Tongue (tissue), 2 donors: ENCODE results near the gene HINFP. TPM values are rescaled to one million over a fixed set of nuclear protein-coding genes. Genes with fewer than 3 reads are reported as not detected.
A peak's percentile ranks its signal among the peaks of the same experiment; 100 is the strongest.
"Not testable (repeated sequence)": the region's sequence is repeated elsewhere in the genome, so short reads cannot be mapped to it uniquely, and the experiment has no call there.

ENCODE experiments used
- DNase-seq: peaks from one replicate; pipeline ENCODE4 v3.0.0-alpha.2; 2015
- total RNA-seq: library from RNA; depleted of rRNA; stranded (reverse); fragments of >200 nt; gene quantifications from one replicate; pipeline ENCODE4 v1.2.3, GENCODE V29; 2014

Gene HINFP
- total RNA-seq, 1 donor from 2014 or later, result 14.7 TPM

DNA sequence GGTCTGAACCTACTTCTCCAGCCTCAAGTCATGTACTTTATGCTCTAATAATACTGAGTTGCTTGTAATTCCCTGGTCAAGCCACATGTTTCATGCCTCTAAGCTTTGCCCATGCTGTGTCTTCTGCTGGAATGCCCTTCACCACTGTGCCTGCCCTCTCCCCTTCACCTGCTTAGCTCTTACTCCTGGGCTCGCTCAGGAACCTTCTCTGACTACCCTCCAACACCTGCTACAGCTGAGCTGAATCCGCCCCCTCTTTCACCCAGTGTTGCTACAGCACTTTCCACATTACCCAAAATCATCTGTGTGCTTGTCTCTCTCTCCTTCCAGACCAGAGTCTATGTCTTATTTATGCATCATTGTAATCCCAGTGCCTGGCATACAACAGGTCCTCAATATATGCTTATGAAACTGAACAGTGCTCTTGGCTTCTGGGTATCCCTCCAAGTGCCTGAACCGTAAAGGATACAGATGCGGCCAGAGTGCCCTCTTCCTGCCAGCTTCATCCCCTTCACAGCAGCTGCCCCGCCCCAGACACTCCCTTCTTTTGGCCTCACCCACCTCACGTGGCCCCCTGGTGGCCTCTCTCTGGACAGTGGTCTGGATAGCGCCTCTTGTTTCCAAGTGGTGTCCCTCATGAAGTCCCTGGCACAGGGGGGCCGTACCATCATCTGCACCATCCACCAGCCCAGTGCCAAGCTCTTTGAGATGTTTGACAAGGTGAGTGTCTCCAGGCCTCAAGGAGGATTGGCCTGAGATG is 34.5 kb downstream of the HINFP start:
- DNase-seq, result no peak

DNA sequence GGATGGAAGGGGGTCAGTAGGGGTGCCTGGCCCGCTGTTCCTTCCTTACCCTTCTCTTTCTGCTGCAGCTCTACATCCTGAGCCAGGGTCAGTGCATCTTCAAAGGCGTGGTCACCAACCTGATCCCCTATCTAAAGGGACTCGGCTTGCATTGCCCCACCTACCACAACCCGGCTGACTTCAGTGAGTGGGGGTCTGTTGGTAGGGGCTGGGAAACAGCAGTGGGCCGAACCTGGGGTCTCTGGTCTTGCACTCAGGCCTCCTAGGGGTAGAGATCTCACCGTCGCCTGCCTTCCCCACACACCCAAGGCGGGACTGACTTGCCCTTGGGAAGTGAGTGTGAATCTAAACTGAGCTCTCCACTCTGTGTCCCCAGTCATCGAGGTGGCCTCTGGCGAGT is 35.1 kb downstream of the HINFP start:
- no peak for DNase-seq

DNA sequence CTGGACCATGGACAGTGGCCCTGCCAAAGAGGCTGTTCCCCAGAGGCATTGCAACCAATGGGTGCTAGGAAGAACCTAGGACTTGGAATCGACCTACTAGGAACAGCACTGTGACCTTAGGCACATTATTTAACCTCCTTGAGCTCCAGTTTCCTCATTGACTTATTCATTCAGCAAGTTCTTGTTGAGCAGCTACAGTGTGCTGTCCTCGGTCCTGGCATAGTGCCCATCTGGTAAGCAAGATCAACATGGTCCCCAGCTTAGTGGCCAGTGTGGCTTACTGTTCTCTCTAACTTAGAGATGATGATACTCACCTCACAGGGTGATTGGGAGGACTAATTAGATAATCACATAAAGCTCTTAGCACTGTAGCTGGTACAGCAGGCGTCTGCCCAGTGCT is 35.7 kb downstream of the HINFP start:
- no peak for DNase-seq

DNA sequence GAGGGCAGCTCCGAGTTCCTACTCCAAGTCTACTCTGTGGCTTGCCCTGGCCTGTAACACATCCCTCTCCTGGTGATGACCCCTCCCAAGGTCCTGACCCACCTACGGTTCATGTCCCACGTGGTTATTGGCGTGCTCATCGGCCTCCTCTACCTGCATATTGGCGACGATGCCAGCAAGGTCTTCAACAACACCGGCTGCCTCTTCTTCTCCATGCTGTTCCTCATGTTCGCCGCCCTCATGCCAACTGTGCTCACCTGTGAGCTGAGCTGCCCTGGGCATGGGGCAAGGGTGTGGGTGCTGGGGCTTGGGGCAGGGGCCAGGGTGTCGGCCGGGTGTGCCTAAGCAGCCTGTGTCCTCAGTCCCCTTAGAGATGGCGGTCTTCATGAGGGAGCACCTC is 37.1 kb downstream of the HINFP start:
- no peak for DNase-seq

DNA sequence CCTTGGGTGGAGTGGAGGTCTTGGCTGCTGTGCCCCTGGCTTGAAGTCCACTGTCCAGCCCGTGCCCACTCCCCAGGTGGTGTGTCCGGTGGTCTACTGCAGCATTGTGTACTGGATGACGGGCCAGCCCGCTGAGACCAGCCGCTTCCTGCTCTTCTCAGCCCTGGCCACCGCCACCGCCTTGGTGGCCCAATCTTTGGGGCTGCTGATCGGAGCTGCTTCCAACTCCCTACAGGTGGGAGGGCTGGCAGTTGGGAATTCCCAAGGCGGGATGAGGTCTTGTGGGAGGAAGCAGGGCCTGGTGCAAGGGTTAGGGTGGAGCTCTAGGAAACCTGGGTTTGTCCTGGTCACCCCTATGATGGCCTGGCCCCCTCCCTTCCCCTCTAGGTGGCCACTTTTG is 38.8 kb downstream of the HINFP start:
- no peak for DNase-seq

DNA sequence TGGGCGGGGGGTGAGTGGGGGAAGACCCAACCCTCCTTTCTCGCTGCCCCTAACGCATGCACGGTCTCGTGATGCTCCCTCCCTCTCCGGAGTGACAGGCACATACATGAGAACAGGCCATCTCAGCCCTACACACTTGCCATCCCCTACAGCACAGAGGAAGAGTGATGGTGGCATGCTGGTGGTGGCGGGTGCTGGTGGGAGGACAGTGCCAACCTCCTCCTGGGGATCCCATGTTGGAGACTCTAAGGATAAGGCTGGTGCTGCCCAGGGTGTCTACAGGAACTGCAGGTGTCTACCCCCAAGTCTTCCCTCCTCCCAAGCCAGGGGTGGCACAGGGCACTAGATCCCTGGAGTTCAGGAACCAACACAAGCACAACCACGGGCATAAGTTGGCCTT is 40.5 kb downstream of the HINFP start:
- DNase-seq, result no peak

DNA sequence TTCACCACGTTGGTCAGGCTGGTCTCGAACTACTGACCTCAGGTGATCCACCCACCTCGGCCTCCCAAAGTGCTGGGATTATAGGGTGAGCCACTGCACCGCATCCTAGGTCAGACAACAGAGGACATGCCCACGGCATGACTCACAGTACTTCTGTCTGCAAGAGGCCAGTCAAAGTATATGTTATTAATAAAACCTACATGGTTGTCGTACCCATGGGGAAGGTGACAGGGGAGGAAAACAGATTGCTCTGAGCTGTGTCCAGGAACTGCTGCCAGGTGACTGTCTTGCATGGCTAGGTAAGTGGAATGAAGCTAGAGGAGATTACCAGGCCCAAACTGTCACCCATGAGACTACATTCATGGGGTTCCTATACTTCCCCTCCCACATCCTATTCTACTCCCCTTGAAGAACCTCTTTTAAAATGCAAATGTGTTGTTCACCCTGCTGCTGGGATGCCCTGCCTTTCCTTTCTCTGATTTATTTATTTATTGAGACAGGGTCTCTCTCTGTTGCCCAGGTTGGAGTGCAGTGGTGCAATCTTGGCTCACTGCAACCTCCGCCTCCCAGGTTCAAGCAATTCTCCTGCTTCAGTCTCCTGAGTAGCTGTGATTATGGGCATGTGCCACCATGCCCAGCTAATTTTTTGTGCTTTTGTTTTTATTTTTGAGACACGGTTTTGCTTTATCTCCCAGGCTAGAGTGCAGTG is 45.1 kb downstream of the HINFP start:
- no peak for DNase-seq

DNA sequence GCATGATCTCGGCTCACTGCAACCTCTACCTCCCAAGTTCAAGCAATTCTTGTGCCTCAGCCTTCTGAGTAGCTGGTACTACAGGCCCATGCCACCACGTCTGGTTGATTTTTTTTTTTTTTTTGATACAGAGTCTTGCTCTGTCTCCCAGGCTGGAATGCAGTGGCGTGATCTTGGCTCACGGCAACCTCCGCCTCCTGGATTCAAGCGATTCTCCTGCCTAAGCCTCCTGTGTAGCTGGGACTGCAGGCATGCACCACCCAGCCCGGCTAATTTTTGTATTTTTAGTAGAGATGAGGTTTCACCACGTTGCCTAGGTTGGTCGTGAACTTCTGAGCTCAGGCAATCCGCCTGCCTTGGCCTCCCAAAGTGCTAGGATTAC is 45.7 kb downstream of the HINFP start:
- not testable (repeated sequence) for DNase-seq

DNA sequence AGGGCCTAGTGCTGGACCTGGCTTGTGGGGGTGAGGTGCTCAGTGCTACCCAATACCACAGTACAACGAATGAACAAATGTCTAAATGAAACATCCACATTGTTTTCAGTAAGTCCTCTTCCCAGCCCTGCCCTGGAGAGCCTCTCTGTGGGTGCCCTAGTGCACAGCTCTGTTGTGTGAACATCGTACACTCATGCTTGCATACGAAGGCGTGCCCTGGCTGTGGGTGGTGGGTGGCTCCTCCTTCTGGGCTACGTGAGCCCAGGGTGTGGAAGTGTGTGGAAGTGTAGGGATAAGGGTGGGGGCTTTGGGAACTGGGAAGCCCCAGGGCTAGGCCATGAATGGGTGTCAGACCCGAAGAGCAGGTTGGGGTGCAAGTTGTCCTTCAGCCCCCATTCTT is 46.6 kb downstream of the HINFP start:
- no peak for DNase-seq

DNA sequence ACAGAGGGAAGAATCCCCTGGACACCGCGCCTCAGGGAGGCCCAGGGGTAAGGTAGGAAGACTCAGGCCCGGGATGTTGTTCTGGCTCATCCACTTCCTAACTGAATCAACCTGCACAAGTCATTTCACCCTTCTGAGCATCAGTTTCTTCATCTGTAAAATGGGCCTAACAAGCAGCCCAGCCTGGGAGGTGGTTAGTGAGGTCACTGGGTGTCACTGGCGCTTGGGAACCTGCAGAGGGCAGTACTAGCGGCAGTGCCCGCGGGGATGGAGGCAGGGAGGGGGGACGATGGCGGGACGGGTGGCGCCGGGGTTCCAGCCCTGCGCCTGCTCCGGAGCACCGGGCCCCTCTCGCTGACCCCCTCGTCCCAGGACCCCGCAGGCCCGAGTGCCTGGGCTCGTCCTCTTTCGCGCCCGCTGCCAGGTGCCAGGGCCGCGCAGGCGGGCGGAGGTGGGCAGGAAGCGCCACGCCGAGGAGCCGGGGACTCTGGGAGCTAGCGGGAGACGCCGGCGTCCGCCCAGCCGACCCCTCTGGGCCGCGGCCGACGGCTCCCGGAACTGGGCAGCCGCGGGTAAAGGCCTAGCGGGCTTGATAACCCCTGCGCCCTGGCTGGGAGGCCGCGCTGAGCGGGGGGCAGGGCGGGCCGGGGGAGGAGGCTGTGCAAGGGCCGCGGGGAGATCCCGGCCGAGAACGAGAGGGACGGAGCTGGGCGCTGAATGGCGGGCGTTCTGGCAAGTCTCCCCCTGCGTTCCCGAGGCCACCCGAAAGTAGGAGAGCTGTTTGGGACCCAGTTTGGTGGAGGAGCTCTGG is 47.3 kb downstream of the HINFP start, which contains the start of gene NLRX1:
NLRX1 (plus strand) TSS at position 255 of the 811 bp plus-strand sequence. CDS start 2,679 bp downstream, outside the sequence.
- peak; percentile 93 for DNase-seq

DNA sequence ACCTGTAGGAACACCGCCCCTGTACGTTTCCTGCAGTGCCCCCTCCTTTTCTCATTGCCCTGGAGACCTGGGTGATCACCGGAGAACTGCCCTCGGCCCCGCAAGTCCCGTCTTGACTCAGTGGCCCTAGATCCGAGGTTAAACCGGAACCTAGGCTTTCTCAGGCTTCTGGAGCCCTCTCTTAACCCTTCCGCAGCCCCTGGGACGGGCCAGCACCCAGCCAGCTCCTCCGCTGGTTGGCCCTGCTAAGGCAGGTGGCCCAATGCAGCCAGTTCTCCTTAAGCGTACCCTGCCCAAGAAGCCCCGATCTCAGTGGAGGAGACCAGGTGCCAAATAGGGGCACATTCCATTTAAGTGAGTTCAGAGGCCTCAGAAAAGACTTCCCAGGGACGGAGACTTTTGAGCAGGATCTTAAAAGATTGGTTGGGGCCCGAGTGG is 47.9 kb downstream of the HINFP start:
- peak; percentile 74 for DNase-seq

DNA sequence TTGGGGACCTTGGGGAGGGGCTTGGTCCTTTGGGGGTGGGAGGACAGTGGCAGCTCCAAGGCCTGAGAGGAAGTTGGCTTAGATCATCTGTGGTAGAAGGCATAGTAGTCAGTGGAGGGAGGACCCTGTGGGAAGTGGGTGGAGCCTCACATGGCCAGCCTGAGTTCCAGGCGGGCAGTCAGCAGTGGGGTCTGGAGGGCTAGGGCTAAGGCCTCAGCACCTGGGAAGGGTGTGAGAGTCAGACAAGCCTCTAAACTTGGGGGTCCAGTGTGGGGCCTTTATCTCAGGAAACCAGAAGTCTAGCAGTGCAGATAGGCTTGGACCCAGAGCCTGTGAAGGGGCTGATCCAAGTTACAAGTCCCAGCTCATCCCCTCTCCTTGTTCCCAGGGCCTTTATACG is 51.1 kb downstream of the HINFP start:
- DNase-seq, result no peak

DNA sequence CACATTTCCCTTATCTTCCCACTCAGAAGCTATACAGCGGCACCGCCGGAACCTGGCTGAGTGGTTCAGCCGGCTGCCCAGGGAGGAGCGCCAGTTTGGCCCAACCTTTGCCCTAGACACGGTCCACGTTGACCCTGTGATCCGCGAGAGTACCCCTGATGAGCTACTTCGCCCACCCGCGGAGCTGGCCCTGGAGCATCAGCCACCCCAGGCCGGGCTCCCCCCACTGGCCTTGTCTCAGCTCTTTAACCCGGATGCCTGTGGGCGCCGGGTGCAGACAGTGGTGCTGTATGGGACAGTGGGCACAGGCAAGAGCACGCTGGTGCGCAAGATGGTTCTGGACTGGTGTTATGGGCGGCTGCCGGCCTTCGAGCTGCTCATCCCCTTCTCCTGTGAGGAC is 52.1 kb downstream of the HINFP start:
- no peak for DNase-seq

DNA sequence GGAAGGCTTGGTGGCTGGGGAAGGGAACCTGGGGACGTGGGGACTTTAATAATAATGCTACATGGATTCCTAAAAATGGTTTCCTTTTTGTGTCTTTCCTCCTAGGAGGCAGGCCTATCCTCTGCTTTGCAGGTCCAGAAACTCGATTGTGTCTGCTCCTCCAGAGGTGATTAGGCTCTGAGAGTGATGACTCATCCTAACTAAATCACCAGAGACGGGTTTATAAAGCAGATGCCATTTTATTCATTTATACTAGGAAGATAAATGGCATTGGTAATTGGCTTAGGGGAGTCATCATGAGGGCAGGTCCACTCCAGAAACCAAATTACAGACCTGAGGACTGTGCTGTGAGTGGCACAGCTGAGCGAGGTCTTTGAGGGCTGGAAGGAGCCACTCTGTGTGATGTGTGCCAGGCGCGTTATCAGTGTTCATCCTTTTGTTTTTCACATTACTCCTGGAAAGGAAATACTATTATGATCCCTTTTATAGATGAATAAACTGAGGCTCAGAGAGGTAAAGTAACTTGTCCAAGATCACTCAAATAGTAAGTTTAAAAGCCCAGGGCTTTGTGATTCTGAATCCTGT is 54.2 kb downstream of the HINFP start:
- no peak for DNase-seq

DNA sequence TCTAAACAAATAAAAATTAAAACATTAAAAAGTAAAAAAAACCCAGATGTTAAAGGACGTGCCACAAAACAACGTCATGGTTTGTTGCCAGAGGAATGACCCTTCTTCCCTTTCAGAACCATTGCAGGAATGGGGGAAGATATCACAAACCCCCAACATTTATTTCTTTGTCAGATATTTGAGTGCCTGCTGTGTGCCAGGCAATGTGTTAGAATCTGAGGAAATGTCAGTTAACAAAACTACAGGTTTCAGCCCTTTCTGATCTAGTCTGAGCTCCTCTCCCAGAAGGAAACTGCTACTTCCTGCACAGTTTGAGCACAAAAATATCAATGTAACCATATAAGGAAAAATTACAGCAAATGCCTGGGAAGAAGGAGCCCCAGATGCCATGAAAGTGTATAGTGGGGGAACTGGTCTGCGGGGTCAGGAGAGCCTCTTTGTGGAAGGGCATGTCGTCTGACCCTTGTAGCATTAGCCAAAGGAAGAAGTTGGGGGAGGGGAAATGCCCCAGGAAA is 56.8 kb downstream of the HINFP start:
- DNase-seq, result no peak

DNA sequence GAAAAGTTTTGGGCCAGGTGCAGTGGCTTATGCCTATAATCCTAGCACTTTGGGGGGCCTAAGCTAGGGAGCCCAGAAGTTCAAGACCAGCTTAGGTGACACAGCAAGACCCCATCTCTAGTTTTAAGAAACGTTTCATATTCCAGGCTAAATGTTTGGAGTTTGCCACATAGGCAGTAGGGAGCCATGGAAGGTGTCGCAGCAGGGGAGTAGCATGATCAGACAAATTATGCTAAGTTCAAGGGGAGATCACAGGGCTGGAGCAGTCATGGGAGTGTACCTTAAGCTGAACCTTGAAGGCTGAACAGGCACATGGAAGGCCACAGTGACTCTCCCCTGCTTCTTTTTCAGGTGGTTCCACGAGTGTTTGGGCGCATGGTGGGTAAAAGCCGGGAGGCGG is 58.0 kb downstream of the HINFP start:
- DNase-seq, result no peak

DNA sequence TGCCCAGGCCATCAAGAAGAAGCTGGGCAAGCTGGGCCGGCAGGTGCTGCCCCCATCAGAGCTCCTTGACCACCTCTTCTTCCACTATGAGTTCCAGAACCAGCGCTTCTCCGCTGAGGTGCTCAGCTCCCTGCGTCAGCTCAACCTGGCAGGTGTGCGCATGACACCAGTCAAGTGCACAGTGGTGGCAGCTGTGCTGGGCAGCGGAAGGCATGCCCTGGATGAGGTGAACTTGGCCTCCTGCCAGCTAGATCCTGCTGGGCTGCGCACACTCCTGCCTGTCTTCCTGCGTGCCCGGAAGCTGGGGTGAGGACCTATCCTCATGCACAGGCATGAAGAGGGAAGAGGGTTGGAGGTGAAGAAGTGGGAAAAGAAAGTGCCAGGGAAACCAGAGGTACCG is 58.6 kb downstream of the HINFP start:
- DNase-seq, result no peak

DNA sequence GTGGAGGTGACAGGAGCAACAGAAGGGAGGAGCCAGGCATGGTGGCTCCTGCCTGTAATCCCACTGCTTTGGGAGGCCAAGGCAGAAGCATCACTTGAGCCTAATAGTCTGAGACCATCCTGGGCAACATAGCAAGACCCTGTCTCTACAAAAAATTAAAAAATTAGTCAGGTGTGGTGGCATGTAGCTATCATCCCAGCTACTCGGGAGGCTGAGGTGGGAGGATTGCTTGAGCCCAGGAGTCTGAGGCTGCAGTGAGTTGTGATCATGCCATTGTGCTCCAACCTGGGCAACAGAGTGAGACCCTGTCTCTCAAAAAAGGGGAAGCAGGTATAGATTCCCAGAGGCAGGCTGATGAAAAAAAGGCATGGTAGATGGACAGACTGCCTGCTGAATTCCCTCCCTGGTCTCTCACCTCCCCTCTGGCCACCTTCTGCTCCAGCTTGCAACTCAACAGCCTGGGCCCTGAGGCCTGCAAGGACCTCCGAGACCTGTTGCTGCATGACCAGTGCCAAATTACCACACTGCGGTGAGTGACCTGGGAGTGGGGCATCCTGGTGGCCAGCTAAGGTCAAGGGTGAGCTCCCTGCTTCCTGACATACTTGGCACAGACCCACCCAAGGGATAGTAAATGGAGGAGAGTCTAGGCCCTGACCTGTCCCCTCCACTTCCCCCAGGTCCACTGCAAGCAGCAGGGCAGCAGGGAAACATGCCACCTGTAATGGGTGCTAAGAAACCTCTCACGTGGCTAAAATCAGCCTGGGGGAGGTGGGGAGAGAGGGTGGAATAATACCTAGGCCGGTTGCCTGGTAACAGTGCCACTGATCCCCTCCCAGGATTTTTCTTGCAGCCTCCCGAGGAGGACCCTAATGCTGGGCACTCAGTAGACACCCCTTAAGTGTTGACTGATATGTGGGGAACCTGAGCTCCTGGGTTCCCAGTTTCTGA is 59.6 kb downstream of the HINFP start:
- DNase-seq, result no peak

DNA sequence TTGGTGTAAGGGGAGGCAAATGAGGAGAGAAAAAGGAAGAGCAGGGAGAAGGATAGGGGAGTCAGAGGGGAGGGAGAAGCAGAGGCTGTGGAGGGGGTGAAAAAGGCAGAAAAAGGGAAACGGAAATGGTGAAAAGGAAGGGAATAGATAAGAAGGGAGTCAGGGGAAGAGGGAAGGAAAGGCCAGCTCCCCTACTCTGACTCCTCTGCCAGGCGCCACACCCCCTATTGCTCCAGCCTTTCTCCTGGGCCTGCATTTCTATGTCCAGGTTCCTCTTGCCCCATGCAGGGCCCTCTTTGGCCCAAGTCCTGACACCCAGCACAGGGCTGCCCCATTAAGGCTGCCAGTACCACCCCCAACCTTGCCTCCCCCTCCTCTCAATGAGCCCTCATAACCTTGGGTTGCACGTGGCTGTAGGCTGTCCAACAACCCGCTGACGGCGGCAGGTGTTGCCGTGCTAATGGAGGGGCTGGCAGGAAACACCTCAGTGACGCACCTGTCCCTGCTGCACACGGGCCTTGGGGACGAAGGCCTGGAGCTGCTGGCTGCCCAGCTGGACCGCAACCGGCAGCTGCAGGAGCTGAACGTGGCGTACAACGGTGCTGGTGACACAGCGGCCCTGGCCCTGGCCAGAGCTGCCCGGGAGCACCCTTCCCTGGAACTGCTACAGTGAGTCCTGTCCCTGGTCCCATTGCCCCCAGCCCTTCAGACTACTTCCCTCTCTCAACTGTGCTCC is 60.5 kb downstream of the HINFP start:
- no peak for DNase-seq

DNA sequence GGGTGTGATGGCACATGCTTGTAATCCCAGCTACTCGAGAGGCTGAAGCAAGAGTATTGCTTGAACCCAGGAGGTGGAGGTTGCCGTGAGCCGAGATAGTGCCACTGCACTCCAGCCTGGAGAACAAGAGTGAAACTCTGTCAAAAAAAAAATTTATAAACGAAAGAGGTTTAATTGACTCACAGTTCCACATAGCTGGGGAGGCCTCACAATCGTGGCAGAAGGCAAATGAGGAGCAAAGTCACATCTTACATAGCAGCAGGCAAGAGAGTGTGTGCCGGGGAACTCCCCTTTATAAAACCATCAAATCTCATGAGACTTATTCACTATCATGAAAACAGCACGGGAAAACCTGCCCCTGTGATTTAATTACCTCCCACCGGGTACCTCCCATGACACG is 63.0 kb downstream of the HINFP start:
- DNase-seq, result not testable (repeated sequence)
